Measurements from ENCODE around the gene PHF12.
"Not testable (repeated sequence)": the region's sequence is repeated elsewhere in the genome, so short reads cannot be mapped to it uniquely, and the experiment has no call there.

The PHF12 gene

GRCh38 chr17:28907709-28908475 lies 43.4 kb downstream of the PHF12 start:
- H3K4me1 ChIP-seq (ENCODE audit: control insufficient read depth in 1 of 2, insufficient read depth in 2 of 2, low read length in 2 of 2) = peaks cover 21 to 26% of the 10 kb centered on the region in 2 donors
- no peak overlapping the region for H3K9ac ChIP-seq (ENCODE audit: low read depth in 1 of 2, low read length in 2 of 2)
- peaks cover 47 to 75% of the 10 kb centered on the region in 2 donors for H3K36me3 ChIP-seq (ENCODE audit: control insufficient read depth in 1 of 2, insufficient read depth in 2 of 2, low read length in 2 of 2)
- H3K27me3 ChIP-seq (ENCODE audit: control insufficient read depth in 1 of 2, insufficient read depth in 2 of 2, low read length in 2 of 2) = no peaks in the 10 kb centered on the region
- no peak overlapping the region for H3K4me3 ChIP-seq (ENCODE audit: low read depth in 1 of 2, low read length in 2 of 2)
- no peak overlapping the region for H3K27ac ChIP-seq (ENCODE audit: low read depth, low read length)
- H3K9me3 ChIP-seq (ENCODE audit: control insufficient read depth in 1 of 2, low read length in 2 of 2) = no peaks in the 10 kb centered on the region

DNA sequence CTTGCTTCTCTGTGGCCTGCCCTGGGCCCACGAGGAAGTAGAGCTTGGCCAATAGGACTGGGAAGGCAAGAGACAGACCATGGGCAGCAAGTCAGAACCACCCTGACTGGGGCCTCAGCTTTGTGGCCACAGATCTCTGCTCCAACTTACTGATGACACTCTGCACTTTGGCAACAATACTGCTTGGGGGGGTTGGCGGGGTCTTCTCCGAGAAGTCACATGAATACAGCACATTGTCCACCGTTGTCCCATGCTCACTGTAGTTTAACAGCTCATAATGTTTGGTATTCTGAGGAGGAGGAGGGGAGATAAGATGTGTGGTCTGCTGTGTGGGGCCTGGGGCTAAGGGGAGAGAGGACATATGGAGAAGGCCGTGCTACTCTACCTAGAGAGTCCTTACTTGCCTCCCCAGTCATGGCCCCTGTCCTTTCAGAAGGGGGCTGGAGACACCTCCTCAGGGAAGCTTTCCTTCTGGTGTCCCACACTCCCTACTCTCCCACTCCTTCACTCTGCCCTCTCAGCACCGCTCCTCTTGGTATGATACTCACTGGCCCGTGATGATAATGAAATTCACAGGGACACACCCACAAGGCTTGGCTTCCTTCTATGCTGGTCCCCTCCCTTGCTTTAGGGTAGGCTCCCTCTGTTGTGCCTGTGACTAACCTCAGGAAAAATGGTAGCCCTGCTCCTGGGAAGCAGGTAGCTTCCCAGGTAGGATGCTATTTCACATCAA lies 44.4 kb downstream of the PHF12 start:
- Histone ChIP-seq H3K4me1 (ENCODE audit: control insufficient read depth in 1 of 2, insufficient read depth in 2 of 2, low read length in 2 of 2) (peaks cover 15 to 20% of the 10 kb centered on the region in 2 donors), H3K36me3 (ENCODE audit: control insufficient read depth in 1 of 2, insufficient read depth in 2 of 2, low read length in 2 of 2) (peaks cover 36 to 65% of the 10 kb centered on the region in 2 donors), H3K4me3 (ENCODE audit: low read depth in 1 of 2, low read length in 2 of 2) (no peak overlapping the region), H3K9ac (ENCODE audit: low read depth in 1 of 2, low read length in 2 of 2) (no peak overlapping the region), H3K27me3 (ENCODE audit: control insufficient read depth in 1 of 2, insufficient read depth in 2 of 2, low read length in 2 of 2) (no peaks in the 10 kb centered on the region), H3K9me3 (ENCODE audit: control insufficient read depth in 1 of 2, low read length in 2 of 2) (no peaks in the 10 kb centered on the region), H3K27ac (ENCODE audit: low read depth, low read length) (no peak overlapping the region)

DNA sequence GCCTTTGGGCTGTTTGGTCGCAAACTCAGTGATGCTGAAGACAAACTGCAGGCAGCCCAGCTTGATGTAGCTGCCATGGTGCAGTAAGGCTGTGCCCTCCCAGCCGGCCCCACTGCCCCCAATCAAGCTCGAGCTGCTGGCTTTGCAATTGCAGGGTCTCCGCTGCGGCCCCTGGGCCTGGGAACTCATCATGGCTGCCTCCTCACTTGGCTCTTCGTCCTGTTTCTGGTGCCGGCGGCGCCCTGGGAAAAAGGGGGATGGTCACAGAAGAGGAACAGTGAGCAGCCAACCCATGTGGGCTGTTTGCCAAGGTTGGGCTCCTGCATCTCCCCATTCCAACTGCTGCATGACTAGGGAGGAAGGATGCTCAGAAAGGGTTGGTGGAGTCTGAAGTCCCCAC lies 45.0 kb downstream of the PHF12 start:
- Histone ChIP-seq H3K9ac (ENCODE audit: low read depth in 1 of 2, low read length in 2 of 2) (no peak overlapping the region), H3K27ac (ENCODE audit: low read depth, low read length) (no peak overlapping the region), H3K9me3 (ENCODE audit: control insufficient read depth in 1 of 2, low read length in 2 of 2) (no peaks in the 10 kb centered on the region), H3K27me3 (ENCODE audit: control insufficient read depth in 1 of 2, insufficient read depth in 2 of 2, low read length in 2 of 2) (no peaks in the 10 kb centered on the region), H3K36me3 (ENCODE audit: control insufficient read depth in 1 of 2, insufficient read depth in 2 of 2, low read length in 2 of 2) (peaks cover 34 to 59% of the 10 kb centered on the region in 2 donors), H3K4me3 (ENCODE audit: low read depth in 1 of 2, low read length in 2 of 2) (no peak overlapping the region), H3K4me1 (ENCODE audit: control insufficient read depth in 1 of 2, insufficient read depth in 2 of 2, low read length in 2 of 2) (peaks cover 18 to 23% of the 10 kb centered on the region in 2 donors)

DNA sequence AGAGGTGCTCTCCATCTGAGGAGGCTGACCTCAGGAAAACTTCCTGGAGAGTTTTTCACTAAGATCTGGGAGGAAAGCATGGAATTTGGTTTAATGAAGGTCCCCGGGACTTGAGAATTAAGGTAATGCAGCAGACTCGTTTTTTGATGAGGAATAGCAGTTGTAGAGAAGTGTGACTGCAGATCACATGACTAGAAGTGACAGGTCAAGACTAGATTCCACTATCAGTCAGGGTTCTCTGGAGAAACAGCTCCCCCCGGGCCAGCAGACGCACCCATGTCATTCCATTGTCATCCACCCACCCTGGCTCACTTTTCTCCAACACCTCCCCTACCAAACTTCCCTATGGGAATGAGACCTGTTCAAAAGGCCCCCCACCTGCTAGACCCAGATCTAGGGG lies 46.5 kb downstream of the PHF12 start:
- Histone ChIP-seq H3K9ac (ENCODE audit: low read depth in 1 of 2, low read length in 2 of 2) (no peak overlapping the region), H3K27me3 (ENCODE audit: control insufficient read depth in 1 of 2, insufficient read depth in 2 of 2, low read length in 2 of 2) (no peaks in the 10 kb centered on the region), H3K27ac (ENCODE audit: low read depth, low read length) (no peak overlapping the region), H3K4me1 (ENCODE audit: control insufficient read depth in 1 of 2, insufficient read depth in 2 of 2, low read length in 2 of 2) (peaks cover 18 to 24% of the 10 kb centered on the region in 2 donors), H3K9me3 (ENCODE audit: control insufficient read depth in 1 of 2, low read length in 2 of 2) (no peaks in the 10 kb centered on the region), H3K36me3 (ENCODE audit: control insufficient read depth in 1 of 2, insufficient read depth in 2 of 2, low read length in 2 of 2) (peaks cover 23 to 44% of the 10 kb centered on the region in 2 donors), H3K4me3 (ENCODE audit: low read depth in 1 of 2, low read length in 2 of 2) (no peak overlapping the region)

DNA sequence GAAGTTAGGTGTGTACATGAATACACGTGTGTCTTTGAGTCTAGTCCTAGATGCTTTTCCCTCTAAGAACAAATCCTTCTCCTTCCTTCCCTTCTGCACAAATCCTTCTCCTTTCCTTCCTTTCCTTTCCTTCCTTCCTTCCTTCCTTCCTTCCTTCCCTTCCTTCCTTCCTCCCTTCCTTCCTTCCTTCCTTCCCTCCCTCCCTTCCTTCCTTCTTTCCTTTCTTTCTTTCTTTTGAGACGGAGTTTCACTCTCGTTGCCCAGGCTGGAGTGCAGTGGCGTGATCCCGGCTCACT lies 47.8 kb downstream of the PHF12 start:
- H3K4me3 ChIP-seq (ENCODE audit: low read depth in 1 of 2, low read length in 2 of 2) = peak overlapping the region in 1 of 2 donors; percentile 63
- H3K27me3 ChIP-seq (ENCODE audit: control insufficient read depth in 1 of 2, insufficient read depth in 2 of 2, low read length in 2 of 2); H3K9ac ChIP-seq (ENCODE audit: low read depth in 1 of 2, low read length in 2 of 2); H3K9me3 ChIP-seq (ENCODE audit: control insufficient read depth in 1 of 2, low read length in 2 of 2); H3K27ac ChIP-seq (ENCODE audit: low read depth, low read length): not testable (repeated sequence)
- H3K4me1 ChIP-seq (ENCODE audit: control insufficient read depth in 1 of 2, insufficient read depth in 2 of 2, low read length in 2 of 2) = peaks cover 22 to 25% of the 10 kb centered on the region in 2 donors
- peaks cover 12 to 32% of the 10 kb centered on the region in 2 donors for H3K36me3 ChIP-seq (ENCODE audit: control insufficient read depth in 1 of 2, insufficient read depth in 2 of 2, low read length in 2 of 2)

GRCh38 chr17:28902819-28903545 lies 48.3 kb downstream of the PHF12 start, which contains the start of gene DHRS13:
TSS of gene DHRS13 (minus strand) at chr17:28903079. CDS start at chr17:28902944, 135 bp downstream.
- H3K9me3 ChIP-seq (ENCODE audit: control insufficient read depth in 1 of 2, low read length in 2 of 2) = no peaks in the 10 kb centered on the region
- peak within 1 kb of the TSS; percentile 63 to 69 for H3K4me3 ChIP-seq (ENCODE audit: low read depth in 1 of 2, low read length in 2 of 2)
- H3K9ac ChIP-seq (ENCODE audit: low read depth in 1 of 2, low read length in 2 of 2) = peak within 1 kb of the TSS; percentile 40 to 69
- H3K36me3 ChIP-seq (ENCODE audit: control insufficient read depth in 1 of 2, insufficient read depth in 2 of 2, low read length in 2 of 2) = peaks cover 11 to 27% of the 10 kb centered on the region in 2 donors
- peak within 1 kb of the TSS; percentile 67 for H3K27ac ChIP-seq (ENCODE audit: low read depth, low read length)
- peaks cover 27 to 31% of the 10 kb centered on the region in 2 donors for H3K4me1 ChIP-seq (ENCODE audit: control insufficient read depth in 1 of 2, insufficient read depth in 2 of 2, low read length in 2 of 2)
- H3K27me3 ChIP-seq (ENCODE audit: control insufficient read depth in 1 of 2, insufficient read depth in 2 of 2, low read length in 2 of 2) = no peaks in the 10 kb centered on the region

- Histone ChIP-seq H3K27me3 (ENCODE audit: control insufficient read depth in 1 of 2, insufficient read depth in 2 of 2, low read length in 2 of 2) (no peaks in the 10 kb centered on the region), H3K36me3 (ENCODE audit: control insufficient read depth in 1 of 2, insufficient read depth in 2 of 2, low read length in 2 of 2) (peaks cover 10 to 18% of the 10 kb centered on the region in 2 donors), H3K9ac (ENCODE audit: low read depth in 1 of 2, low read length in 2 of 2) (peak overlapping the region; percentile 40 to 69), H3K4me3 (ENCODE audit: low read depth in 1 of 2, low read length in 2 of 2) (peak overlapping the region; percentile 63 to 69), H3K27ac (ENCODE audit: low read depth, low read length) (peak overlapping the region; percentile 67), H3K4me1 (ENCODE audit: control insufficient read depth in 1 of 2, insufficient read depth in 2 of 2, low read length in 2 of 2) (peaks cover 31 to 33% of the 10 kb centered on the region in 2 donors), H3K9me3 (ENCODE audit: control insufficient read depth in 1 of 2, low read length in 2 of 2) (no peaks in the 10 kb centered on the region)
These were observed 49.2 kb downstream of the PHF12 start for GRCh38 chr17:28901866-28902818.

- H3K4me3 ChIP-seq (ENCODE audit: low read depth in 1 of 2, low read length in 2 of 2) = peak overlapping the region in 1 of 2 donors; percentile 63
- H3K36me3 ChIP-seq (ENCODE audit: control insufficient read depth in 1 of 2, insufficient read depth in 2 of 2, low read length in 2 of 2) = peaks cover 0 to 9% of the 10 kb centered on the region in 2 donors
- H3K9me3 ChIP-seq (ENCODE audit: control insufficient read depth in 1 of 2, low read length in 2 of 2) = no peaks in the 10 kb centered on the region
- no peak overlapping the region for H3K27ac ChIP-seq (ENCODE audit: low read depth, low read length)
- no peaks in the 10 kb centered on the region for H3K27me3 ChIP-seq (ENCODE audit: control insufficient read depth in 1 of 2, insufficient read depth in 2 of 2, low read length in 2 of 2)
- H3K4me1 ChIP-seq (ENCODE audit: control insufficient read depth in 1 of 2, insufficient read depth in 2 of 2, low read length in 2 of 2) = peaks cover 39% of the 10 kb centered on the region in 2 donors
- H3K9ac ChIP-seq (ENCODE audit: low read depth in 1 of 2, low read length in 2 of 2) = peak overlapping the region in 1 of 2 donors; percentile 40
These were observed 50.2 kb downstream of the PHF12 start for GRCh38 chr17:28900986-28901726.

Measured in duodenal mucosa (tissue), 2 donors.